ENCODE measurements around the gene FUOM. TPM values are rescaled to one million over a fixed set of nuclear protein-coding genes. Genes with fewer than 3 reads are reported as not detected.

The FUOM gene
- total RNA-seq, 1 experiment from 2014 or later: 31.3 TPM

GRCh38 chr10:133306097-133306476 lies 51.7 kb downstream of the FUOM start (continued):
- TF ChIP-seq OVOL2 (CRISPR knock-in tag; IDR thresholded peaks at IDR 0.05; ENCODE audit: borderline replicate concordance) (no peak), ZNF263 (CRISPR knock-in tag; IDR thresholded peaks at IDR 0.05; ENCODE audit: low read depth) (no peak), EMX1 (CRISPR knock-in tag; IDR thresholded peaks at IDR 0.05) (no peak), TP53 (CRISPR knock-in tag; IDR thresholded peaks at IDR 0.05) (no peak)
- TF ChIP-seq, protein P1, sequence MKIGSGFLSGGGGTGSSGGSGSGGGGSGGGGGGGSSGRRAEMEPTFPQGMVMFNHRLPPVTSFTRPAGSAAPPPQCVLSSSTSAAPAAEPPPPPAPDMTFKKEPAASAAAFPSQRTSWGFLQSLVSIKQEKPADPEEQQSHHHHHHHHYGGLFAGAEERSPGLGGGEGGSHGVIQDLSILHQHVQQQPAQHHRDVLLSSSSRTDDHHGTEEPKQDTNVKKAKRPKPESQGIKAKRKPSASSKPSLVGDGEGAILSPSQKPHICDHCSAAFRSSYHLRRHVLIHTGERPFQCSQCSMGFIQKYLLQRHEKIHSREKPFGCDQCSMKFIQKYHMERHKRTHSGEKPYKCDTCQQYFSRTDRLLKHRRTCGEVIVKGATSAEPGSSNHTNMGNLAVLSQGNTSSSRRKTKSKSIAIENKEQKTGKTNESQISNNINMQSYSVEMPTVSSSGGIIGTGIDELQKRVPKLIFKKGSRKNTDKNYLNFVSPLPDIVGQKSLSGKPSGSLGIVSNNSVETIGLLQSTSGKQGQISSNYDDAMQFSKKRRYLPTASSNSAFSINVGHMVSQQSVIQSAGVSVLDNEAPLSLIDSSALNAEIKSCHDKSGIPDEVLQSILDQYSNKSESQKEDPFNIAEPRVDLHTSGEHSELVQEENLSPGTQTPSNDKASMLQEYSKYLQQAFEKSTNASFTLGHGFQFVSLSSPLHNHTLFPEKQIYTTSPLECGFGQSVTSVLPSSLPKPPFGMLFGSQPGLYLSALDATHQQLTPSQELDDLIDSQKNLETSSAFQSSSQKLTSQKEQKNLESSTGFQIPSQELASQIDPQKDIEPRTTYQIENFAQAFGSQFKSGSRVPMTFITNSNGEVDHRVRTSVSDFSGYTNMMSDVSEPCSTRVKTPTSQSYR (CRISPR knock-in tag; IDR thresholded peaks at IDR 0.05): no peak
- TF ChIP-seq, protein P2, sequence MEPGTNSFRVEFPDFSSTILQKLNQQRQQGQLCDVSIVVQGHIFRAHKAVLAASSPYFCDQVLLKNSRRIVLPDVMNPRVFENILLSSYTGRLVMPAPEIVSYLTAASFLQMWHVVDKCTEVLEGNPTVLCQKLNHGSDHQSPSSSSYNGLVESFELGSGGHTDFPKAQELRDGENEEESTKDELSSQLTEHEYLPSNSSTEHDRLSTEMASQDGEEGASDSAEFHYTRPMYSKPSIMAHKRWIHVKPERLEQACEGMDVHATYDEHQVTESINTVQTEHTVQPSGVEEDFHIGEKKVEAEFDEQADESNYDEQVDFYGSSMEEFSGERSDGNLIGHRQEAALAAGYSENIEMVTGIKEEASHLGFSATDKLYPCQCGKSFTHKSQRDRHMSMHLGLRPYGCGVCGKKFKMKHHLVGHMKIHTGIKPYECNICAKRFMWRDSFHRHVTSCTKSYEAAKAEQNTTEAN (CRISPR knock-in tag; IDR thresholded peaks at IDR 0.05): no peak

Small RNAs within 50 kb of the gene (microRNA-seq; reads per million reads assigned to microRNA genes)
- gene MIR3944 (ENCODE audit: borderline number of aligned reads): 10.8 reads per million, percentile 27 among the genes with 10 or more reads in this experiment

Other genes starting within 250 kb of the FUOM start
- gene KNDC1, start 197.8 kb downstream of the FUOM start, total RNA-seq (2021): 25.7 to 26.8 TPM (median 26.6 TPM) in 3 replicates
- gene UTF1, start 127.8 kb downstream of the FUOM start, total RNA-seq (2021): 140 to 196 TPM (median 143 TPM) in 3 replicates
- 21.5 to 28.0 TPM (median 22.5 TPM) in 3 replicates for gene VENTX, start 120.2 kb downstream of the FUOM start, total RNA-seq (2021)
- 7.2 to 9.5 TPM (median 7.2 TPM) in 3 replicates for gene ADAM8, start 81.2 kb downstream of the FUOM start, total RNA-seq (2021)
- gene TUBGCP2, start 49.1 kb downstream of the FUOM start, total RNA-seq (2021): 53.2 to 62.5 TPM (median 53.8 TPM) in 3 replicates
- gene ZNF511, start 49.1 kb downstream of the FUOM start, total RNA-seq (2021): 69.6 to 86.4 TPM (median 73.2 TPM) in 3 replicates
- gene CALY, start 21.1 kb downstream of the FUOM start, total RNA-seq (2021): 0.63 to 1.8 TPM (median 1.4 TPM) in 3 replicates
- gene PRAP1, start 10.6 kb downstream of the FUOM start, total RNA-seq (2021): 0.31 to 0.48 TPM in 2 of 3 replicates, not detected in the other
- gene ECHS1, start 15.3 kb upstream of the FUOM start, total RNA-seq (2021): 84.1 to 91.8 TPM (median 88.8 TPM) in 3 replicates
- gene PAOX, start 21.2 kb upstream of the FUOM start, total RNA-seq (2021): 3.6 to 5.6 TPM (median 5.2 TPM) in 3 replicates
- 51.8 to 63.0 TPM (median 53.0 TPM) in 3 replicates for gene MTG1, start 36.1 kb upstream of the FUOM start, total RNA-seq (2021)
- gene SPRN, start 66.6 kb upstream of the FUOM start, total RNA-seq (2021): 0.27 to 0.59 TPM (median 0.32 TPM) in 3 replicates
- gene SCART1, start 95.9 kb upstream of the FUOM start, total RNA-seq (2021): 0.57 to 1.2 TPM (median 1.1 TPM) in 3 replicates
- gene CYP2E1, start 169.3 kb upstream of the FUOM start, total RNA-seq (2021): 1.0 to 2.6 TPM (median 1.3 TPM) in 3 replicates
- gene SYCE1, start 207.6 kb upstream of the FUOM start, total RNA-seq (2021): not detected in 3 replicates

Measured in WTC11 (cell line).